CD4-positive, alpha-beta T cell treated with Interleukin-15 for 1 hour (primary cell): ENCODE measurements around the gene ZMYM5.
"Not testable (repeated sequence)": the region's sequence is repeated elsewhere in the genome, so short reads cannot be mapped to it uniquely, and the experiment has no call there.

Source experiments
- DNase-seq: peaks from one replicate; pipeline ENCODE4 v3.0.0-alpha.2; 2020

ZMYM5 gene

GRCh38 chr13:19818223-19818842 lies 45.1 kb downstream of the ZMYM5 start:
- peak; percentile 42 for DNase-seq

- DNase-seq, result no peak
These were observed 45.8 kb downstream of the ZMYM5 start for GRCh38 chr13:19817510-19818158.

GRCh38 chr13:19817106-19817505 lies 46.3 kb downstream of the ZMYM5 start:
- DNase-seq, result no peak

GRCh38 chr13:19815842-19816241 lies 47.6 kb downstream of the ZMYM5 start:
- DNase-seq, result not testable (repeated sequence)

- no peak for DNase-seq
These were observed 52.2 kb downstream of the ZMYM5 start for GRCh38 chr13:19810996-19811881.

- no peak for DNase-seq
These were observed 53.3 kb downstream of the ZMYM5 start for GRCh38 chr13:19810151-19810550.

GRCh38 chr13:19805765-19806164 lies 57.7 kb downstream of the ZMYM5 start:
- no peak for DNase-seq

- DNase-seq, result no peak
These were observed 67.5 kb downstream of the ZMYM5 start for GRCh38 chr13:19795956-19796355.

GRCh38 chr13:19794631-19795030 lies 68.8 kb downstream of the ZMYM5 start:
- no peak for DNase-seq

- no peak for DNase-seq
These were observed 71.4 kb downstream of the ZMYM5 start for GRCh38 chr13:19791953-19792537.

GRCh38 chr13:19782727-19783682 lies 80.4 kb downstream of the ZMYM5 start, which contains the start of gene PSPC1:
Gene PSPC1, minus strand, starts transcription at chr13:19782945. Its CDS starts 188 bp downstream, at chr13:19782757.
- DNase-seq, result peak; percentile 96

- peak; percentile 30 for DNase-seq
These were observed 81.3 kb downstream of the ZMYM5 start for GRCh38 chr13:19782049-19782726.

GRCh38 chr13:19781526-19781925 lies 81.9 kb downstream of the ZMYM5 start:
- no peak for DNase-seq

GRCh38 chr13:19780753-19781418 lies 82.6 kb downstream of the ZMYM5 start:
- peak; percentile 20 for DNase-seq
